Transverse colon (tissue), 4 donors: ENCODE data around the gene RBM5.

Experiments used
- EP300 ChIP-seq: sonication (generic); formaldehyde crosslinking; IDR thresholded peaks from one replicate; pipeline ENCODE4 v1.6.1; 2017; ENCODE audit warnings: antibody characterized with exemption, low read depth
- POLR2A ChIP-seq: fragments of 450-650 bp; IDR thresholded peaks from one replicate; pipeline ENCODE4 v1.6.1; 2016; ENCODE audit warnings: antibody characterized with exemption, mild to moderate bottlenecking, moderate library complexity
- POLR2AphosphoS5 ChIP-seq, 3 donors: sonication (generic); formaldehyde crosslinking; IDR thresholded peaks; one replicate each; pipeline ENCODE4 v1.6.1; 2016; ENCODE audit warnings: antibody characterized with exemption in 3 of 3
- TF ChIP-seq, protein P1 (sequence below), 5 experiments: fragments of 200-600 bp in 3 of 5; fragments of 450-650 bp in 2 of 5; sonication (generic) in 3 of 5; IDR thresholded peaks; 1 replicate in 2 of 5; 2 replicates in 3 of 5; pipeline ENCODE4 v1.5.1; 2016 to 2017; ENCODE audit warnings: antibody characterized with exemption in 5 of 5, inconsistent platforms in 3 of 5, mild to moderate bottlenecking in 2 of 5, moderate library complexity in 1 of 5

DNA sequence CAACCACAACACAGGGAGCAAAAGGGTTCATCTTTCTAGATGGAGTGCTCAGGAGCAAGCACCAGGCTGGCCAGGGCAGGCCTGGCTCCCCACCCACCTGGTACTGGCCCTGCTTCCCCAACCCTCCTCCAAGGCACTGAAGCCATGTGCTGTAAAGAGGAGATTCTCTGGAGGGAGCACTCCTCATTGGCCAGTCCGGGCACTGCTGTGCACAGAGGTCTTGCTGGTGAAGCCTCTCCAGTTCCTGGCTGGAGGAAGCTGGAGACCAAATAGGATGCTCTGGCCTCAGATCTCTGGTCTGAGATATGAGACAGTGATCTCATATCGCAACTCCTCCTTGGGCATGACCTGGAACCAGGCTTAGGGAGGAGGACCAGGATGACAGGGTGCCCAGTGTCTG lies 58.7 kb downstream of the RBM5 start:
- TF ChIP-seq, protein P1, sequence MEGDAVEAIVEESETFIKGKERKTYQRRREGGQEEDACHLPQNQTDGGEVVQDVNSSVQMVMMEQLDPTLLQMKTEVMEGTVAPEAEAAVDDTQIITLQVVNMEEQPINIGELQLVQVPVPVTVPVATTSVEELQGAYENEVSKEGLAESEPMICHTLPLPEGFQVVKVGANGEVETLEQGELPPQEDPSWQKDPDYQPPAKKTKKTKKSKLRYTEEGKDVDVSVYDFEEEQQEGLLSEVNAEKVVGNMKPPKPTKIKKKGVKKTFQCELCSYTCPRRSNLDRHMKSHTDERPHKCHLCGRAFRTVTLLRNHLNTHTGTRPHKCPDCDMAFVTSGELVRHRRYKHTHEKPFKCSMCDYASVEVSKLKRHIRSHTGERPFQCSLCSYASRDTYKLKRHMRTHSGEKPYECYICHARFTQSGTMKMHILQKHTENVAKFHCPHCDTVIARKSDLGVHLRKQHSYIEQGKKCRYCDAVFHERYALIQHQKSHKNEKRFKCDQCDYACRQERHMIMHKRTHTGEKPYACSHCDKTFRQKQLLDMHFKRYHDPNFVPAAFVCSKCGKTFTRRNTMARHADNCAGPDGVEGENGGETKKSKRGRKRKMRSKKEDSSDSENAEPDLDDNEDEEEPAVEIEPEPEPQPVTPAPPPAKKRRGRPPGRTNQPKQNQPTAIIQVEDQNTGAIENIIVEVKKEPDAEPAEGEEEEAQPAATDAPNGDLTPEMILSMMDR (IDR thresholded peaks at IDR 0.05) = no peak
- no peak for TF ChIP-seq POLR2A
- TF ChIP-seq POLR2AphosphoS5 (IDR thresholded peaks at IDR 0.05) = no peak
- TF ChIP-seq EP300 = no peak
